HG02610 (cell line): ENCODE measurements around the gene CLUH.
"Not testable (repeated sequence)": the region's sequence is repeated elsewhere in the genome, so short reads cannot be mapped to it uniquely, and the experiment has no call there.

Experiments
- ATAC-seq: cut with Tn5 transposase; IDR thresholded peaks from one replicate; pipeline ENCODE4 v1.9.1; 2021; ENCODE audit warnings: mild to moderate bottlenecking, moderate library complexity; ENCODE audit not compliant: unreplicated experiment

The CLUH gene

GRCh38 chr17:2703606-2704005 is 8.0 kb downstream of the CLUH start:
- ATAC-seq: no peak

- ATAC-seq: no peak
Observed at GRCh38 chr17:2703181-2703580, 8.4 kb downstream of the CLUH start.

GRCh38 chr17:2701996-2702741 is 9.4 kb downstream of the CLUH start:
- no peak for ATAC-seq

GRCh38 chr17:2701161-2701995 is 10.2 kb downstream of the CLUH start:
- ATAC-seq: no peak

GRCh38 chr17:2700491-2701141 is 10.9 kb downstream of the CLUH start:
- no peak for ATAC-seq

GRCh38 chr17:2700030-2700490 is 11.5 kb downstream of the CLUH start:
- ATAC-seq: no peak

GRCh38 chr17:2699216-2699805 is 12.3 kb downstream of the CLUH start:
- ATAC-seq: not testable (repeated sequence)

GRCh38 chr17:2697611-2698162 is 13.9 kb downstream of the CLUH start:
- no peak for ATAC-seq

GRCh38 chr17:2695961-2696760 is 15.4 kb downstream of the CLUH start:
- ATAC-seq: no peak

GRCh38 chr17:2695243-2695960 is 16.2 kb downstream of the CLUH start:
- ATAC-seq: no peak

GRCh38 chr17:2694381-2695242 is 17.0 kb downstream of the CLUH start:
- ATAC-seq: no peak

- no peak for ATAC-seq
Observed at GRCh38 chr17:2693561-2694380, 17.8 kb downstream of the CLUH start.

GRCh38 chr17:2692781-2693135 is 18.8 kb downstream of the CLUH start:
- no peak for ATAC-seq

GRCh38 chr17:2691965-2692780 is 19.4 kb downstream of the CLUH start:
- ATAC-seq: no peak

GRCh38 chr17:2691069-2691871 is 20.3 kb downstream of the CLUH start:
- no peak for ATAC-seq
